ENCODE measurements around the gene TOLLIP. TPM values are rescaled to one million over a fixed set of nuclear protein-coding genes. Genes with fewer than 3 reads are reported as not detected.

Gene TOLLIP
- total RNA-seq, 6 experiments from 2014 or later = 68.3 to 103 (median 88.0) TPM

DNA sequence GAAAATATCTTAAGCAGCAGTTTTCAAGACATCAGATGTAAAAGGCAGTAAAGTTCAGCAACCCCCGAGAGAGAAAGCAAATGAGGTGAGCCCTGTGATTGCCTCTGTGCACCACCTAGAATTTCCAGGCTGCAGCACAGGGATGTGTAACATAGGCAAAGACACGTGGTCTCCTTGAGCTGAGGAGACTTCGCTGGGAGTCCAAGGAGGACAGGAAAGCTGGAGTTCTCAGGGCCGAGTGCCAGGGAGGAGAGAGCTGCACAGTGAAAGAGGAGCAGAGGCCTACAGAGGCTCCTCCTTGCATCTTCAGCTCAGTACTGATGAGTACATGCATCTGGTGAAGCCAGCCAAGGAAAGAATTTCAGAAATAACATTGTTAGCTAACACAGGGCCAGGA is 17.6 kb upstream of the TOLLIP start:
- DNase-seq (peak in 1 of 3 donors; percentile 42), ATAC-seq (peak in 2 of 4 donors; percentile 22 to 49)
- intact Hi-C loops (cut with DNase I) = no loop called here
- Histone ChIP-seq H3K9me3 (no peaks in the 10 kb centered on the region), H3K27me3 (no peaks in the 10 kb centered on the region), H3K4me1 (no peaks in the 10 kb centered on the region), H3K36me3 (no peaks in the 10 kb centered on the region), H3K27ac (no peak overlapping the region), H3K4me3 (no peak overlapping the region)
- WGBS (ENCODE audit: insufficient coverage, low coverage, low lambda C conversion rate, missing lambda C conversion rate) = 39% methylated on average over 2 of the region's 4 CpGs
- TF ChIP-seq POLR2A (IDR thresholded peaks at IDR 0.05) = no peak
- TF ChIP-seq, protein P1, sequence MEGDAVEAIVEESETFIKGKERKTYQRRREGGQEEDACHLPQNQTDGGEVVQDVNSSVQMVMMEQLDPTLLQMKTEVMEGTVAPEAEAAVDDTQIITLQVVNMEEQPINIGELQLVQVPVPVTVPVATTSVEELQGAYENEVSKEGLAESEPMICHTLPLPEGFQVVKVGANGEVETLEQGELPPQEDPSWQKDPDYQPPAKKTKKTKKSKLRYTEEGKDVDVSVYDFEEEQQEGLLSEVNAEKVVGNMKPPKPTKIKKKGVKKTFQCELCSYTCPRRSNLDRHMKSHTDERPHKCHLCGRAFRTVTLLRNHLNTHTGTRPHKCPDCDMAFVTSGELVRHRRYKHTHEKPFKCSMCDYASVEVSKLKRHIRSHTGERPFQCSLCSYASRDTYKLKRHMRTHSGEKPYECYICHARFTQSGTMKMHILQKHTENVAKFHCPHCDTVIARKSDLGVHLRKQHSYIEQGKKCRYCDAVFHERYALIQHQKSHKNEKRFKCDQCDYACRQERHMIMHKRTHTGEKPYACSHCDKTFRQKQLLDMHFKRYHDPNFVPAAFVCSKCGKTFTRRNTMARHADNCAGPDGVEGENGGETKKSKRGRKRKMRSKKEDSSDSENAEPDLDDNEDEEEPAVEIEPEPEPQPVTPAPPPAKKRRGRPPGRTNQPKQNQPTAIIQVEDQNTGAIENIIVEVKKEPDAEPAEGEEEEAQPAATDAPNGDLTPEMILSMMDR (IDR thresholded peaks at IDR 0.05) = no peak

DNA sequence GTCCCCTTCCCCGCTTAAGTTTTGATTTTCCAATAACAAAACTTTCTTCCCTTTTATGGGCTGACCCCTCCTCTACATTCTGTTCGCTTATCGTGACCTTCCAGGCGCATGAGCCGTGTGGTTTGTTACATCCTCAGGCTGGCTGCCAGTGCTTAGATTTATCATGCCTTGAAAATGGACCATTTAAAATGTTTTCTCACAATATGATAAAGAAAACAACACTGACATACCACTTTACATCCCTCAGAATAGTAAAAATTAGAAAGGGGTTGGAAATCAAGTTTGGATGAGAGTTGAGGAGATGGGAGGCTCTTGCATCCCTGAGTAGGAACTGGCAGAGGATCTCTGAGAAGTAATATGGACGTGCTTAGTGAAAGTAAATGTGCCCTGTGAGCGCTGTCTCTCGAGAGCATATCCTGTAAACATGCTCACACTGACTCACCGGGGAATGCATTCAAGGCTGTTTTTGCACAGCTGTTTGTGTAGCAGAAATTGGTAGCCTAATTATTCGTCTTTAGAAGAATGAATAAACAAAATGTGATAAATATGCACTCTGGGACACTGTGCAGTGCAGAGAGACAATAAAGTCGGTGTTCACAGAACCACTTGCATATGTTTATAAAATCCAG is 17.1 kb upstream of the TOLLIP start:
- TF ChIP-seq, protein P1 (IDR thresholded peaks at IDR 0.05) = no peak
- TF ChIP-seq POLR2A (IDR thresholded peaks at IDR 0.05) = no peak
- 55% methylated on average over 11 of the region's 11 CpGs for WGBS (ENCODE audit: insufficient coverage, low coverage, low lambda C conversion rate, missing lambda C conversion rate)
- Histone ChIP-seq H3K4me1 (no peaks in the 10 kb centered on the region), H3K27ac (no peak overlapping the region), H3K9me3 (no peaks in the 10 kb centered on the region), H3K36me3 (no peaks in the 10 kb centered on the region), H3K27me3 (no peaks in the 10 kb centered on the region), H3K4me3 (no peak overlapping the region)
- peak in 2 of 4 donors; percentile 65 to 66 for ATAC-seq
- DNase-seq = peak in 1 of 3 donors; percentile 16
- intact Hi-C loops (cut with DNase I) = no loop called here

DNA sequence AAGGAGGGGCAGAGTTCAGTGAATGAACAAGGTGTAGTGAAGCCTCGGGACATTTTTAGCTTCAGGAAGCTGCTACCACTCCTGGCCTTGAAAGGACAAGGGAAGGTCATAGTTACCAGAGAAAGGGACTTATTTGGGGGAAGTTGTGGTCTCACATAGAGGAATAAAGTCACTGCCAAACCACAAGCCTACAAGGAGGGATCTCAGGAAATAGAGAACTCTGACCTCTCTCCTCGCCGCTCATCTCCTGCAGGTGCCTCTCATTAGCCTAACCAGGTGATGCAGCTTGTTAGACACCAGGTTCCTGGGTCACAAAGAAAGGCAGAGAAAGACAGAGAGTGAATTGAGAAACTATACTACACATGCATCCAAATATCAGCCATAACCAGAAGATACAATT is 14.3 kb upstream of the TOLLIP start:
- Histone ChIP-seq H3K9me3 (no peaks in the 10 kb centered on the region), H3K36me3 (no peaks in the 10 kb centered on the region), H3K27me3 (no peaks in the 10 kb centered on the region), H3K4me3 (no peak overlapping the region), H3K27ac (no peak overlapping the region), H3K4me1 (no peaks in the 10 kb centered on the region)
- TF ChIP-seq, protein P1 (IDR thresholded peaks at IDR 0.05) = no peak
- no peak for TF ChIP-seq POLR2A (IDR thresholded peaks at IDR 0.05)
- ATAC-seq (no peak), DNase-seq (no peak)
- 19% methylated on average over 3 of the region's 3 CpGs for WGBS (ENCODE audit: insufficient coverage, low coverage, low lambda C conversion rate, missing lambda C conversion rate)
- intact Hi-C loops (cut with DNase I) = no loop called here

DNA sequence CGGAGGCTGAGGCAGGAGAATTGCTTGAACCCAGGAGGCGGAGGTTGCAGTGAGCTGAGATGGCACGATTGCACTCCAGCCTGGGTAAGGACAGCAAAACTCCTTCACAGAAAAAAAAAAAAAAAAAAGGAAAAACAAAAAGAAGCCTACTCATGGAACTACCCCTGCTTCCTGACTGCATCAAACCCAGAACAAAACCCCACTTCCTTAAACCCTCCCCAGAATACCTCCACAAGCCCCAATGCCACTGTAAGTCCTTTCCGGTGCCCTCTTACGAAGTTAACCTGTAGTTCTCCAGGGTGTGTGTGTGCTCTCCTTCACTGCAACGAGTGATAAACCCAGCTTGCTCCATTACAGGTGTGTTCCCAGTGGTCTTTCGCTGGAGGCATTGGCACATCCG is 8.6 kb upstream of the TOLLIP start:
- no peaks in the 10 kb centered on the region for H3K36me3 ChIP-seq
- intact Hi-C loops (cut with DNase I) = no loop called here
- TF ChIP-seq, protein P1 (IDR thresholded peaks at IDR 0.05) = no peak
- no peak for TF ChIP-seq POLR2A (IDR thresholded peaks at IDR 0.05)
- no peaks in the 10 kb centered on the region for H3K9me3 ChIP-seq
- H3K4me3 ChIP-seq = no peak overlapping the region
- H3K4me1 ChIP-seq = no peaks in the 10 kb centered on the region
- DNase-seq (no peak), ATAC-seq (no peak)
- H3K27ac ChIP-seq = no peak overlapping the region
- 65% methylated on average over 5 of the region's 8 CpGs for WGBS (ENCODE audit: insufficient coverage, low coverage, low lambda C conversion rate, missing lambda C conversion rate)
- H3K27me3 ChIP-seq = no peaks in the 10 kb centered on the region

Data from right lobe of liver (tissue), 6 donors.